NK-92 treated with Interleukin-12 subunit alpha and Interleukin-12 subunit beta, amount 100 ng/mL, for 24 hours (cell line): ENCODE data around the gene WASF3.
"Not testable (repeated sequence)": the region's sequence is repeated elsewhere in the genome, so short reads cannot be mapped to it uniquely, and the experiment has no call there.

Experiments
- DNase-seq: peaks from one replicate; lab custom pipeline; 2025; lab: John Stamatoyannopoulos, UW

WASF3 gene

DNA sequence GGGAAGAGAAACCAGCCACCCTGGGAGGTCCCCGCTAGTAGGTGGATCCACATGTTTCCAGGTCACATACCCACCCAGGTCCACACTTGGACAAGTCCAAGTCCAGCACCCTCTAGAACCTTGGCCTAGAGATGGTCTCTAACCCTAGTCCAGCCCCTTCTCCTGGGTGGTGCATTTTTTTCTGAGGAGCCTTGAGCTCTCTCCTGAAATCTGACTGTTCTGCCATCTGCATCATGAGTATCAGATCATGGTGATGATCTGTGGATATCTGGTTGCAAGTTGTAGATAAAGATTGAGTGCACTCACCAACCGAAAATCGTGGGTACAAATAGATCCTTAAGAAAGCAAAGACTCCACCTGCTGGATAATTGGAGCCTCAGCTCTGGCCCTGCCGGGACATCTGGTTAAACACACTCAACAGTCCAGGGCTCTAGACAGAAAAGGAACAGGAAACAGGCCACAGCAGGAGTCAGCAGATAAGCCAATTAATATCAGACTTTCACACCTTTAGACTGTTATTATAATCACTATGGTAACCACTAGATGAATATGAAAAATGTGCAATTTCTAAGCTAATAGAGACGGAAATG, 162.0 kb downstream of the WASF3 start:
- no peak for DNase-seq

GRCh38 chr13:26721251-26722121, 164.0 kb downstream of the WASF3 start:
- DNase-seq, result no peak

- no peak for DNase-seq
Observed at GRCh38 chr13:26722321-26722720, 164.8 kb downstream of the WASF3 start.

GRCh38 chr13:26723620-26724019, 166.1 kb downstream of the WASF3 start:
- not testable (repeated sequence) for DNase-seq

- no peak for DNase-seq
Observed at GRCh38 chr13:26726684-26727083, 169.2 kb downstream of the WASF3 start.

GRCh38 chr13:26727122-26727521, 169.6 kb downstream of the WASF3 start:
- no peak for DNase-seq

DNA sequence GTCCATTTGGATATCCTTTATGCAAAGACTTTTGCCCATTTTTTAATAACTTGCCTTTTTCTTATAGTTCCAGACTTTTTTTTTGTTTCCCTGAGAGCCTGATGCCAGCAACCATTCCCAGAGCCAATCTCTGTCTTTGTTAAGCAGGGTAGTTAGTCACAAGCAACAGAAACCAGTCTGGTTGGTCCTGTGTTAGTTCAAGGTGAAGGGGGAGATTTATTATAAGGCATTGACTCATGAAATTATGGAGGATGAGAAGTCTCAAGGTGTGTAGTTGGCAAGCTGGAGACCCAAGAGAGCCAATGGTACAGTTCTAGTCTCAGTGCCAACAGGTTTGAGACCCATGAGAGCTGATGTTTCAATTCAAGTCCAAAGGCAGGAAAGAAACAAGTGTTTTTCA, 170.2 kb downstream of the WASF3 start:
- no peak for DNase-seq

DNA sequence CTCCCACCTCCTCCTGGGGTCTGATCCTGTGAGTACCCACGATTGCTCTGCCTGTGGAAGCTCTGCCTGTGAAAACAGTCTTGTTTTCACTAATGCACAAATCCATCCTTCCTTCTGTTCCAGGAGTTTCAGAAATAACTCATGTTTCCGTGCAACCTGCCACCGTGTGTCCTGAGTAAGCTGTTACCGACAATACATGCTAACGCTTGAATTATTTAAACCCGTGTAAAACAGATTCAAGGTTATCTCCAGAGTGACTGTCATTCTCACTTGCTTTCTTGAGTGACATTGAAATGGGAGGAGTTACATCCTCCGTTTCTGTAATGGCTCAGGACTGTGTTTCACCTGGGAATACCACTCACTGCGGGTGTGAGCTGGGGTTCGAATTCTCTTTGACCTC, 178.2 kb downstream of the WASF3 start:
- no peak for DNase-seq
